ENCODE measurements around the gene RNPS1.
A peak's percentile ranks its signal among the peaks of the same experiment; 100 is the strongest.
"Not testable (repeated sequence)": the region's sequence is repeated elsewhere in the genome, so short reads cannot be mapped to it uniquely, and the experiment has no call there.

RNPS1 gene

GRCh38 chr16:2257726-2258125, 10.2 kb downstream of the RNPS1 start:
- DNase-seq (ENCODE audit: low spot score): no peak

GRCh38 chr16:2256531-2257140, 11.3 kb downstream of the RNPS1 start:
- no peak for DNase-seq (ENCODE audit: low spot score)

- no peak for DNase-seq (ENCODE audit: low spot score)
Observed at GRCh38 chr16:2253293-2253692, 14.6 kb downstream of the RNPS1 start.

GRCh38 chr16:2252806-2253148, 15.1 kb downstream of the RNPS1 start:
- no peak for DNase-seq (ENCODE audit: low spot score)

DNA sequence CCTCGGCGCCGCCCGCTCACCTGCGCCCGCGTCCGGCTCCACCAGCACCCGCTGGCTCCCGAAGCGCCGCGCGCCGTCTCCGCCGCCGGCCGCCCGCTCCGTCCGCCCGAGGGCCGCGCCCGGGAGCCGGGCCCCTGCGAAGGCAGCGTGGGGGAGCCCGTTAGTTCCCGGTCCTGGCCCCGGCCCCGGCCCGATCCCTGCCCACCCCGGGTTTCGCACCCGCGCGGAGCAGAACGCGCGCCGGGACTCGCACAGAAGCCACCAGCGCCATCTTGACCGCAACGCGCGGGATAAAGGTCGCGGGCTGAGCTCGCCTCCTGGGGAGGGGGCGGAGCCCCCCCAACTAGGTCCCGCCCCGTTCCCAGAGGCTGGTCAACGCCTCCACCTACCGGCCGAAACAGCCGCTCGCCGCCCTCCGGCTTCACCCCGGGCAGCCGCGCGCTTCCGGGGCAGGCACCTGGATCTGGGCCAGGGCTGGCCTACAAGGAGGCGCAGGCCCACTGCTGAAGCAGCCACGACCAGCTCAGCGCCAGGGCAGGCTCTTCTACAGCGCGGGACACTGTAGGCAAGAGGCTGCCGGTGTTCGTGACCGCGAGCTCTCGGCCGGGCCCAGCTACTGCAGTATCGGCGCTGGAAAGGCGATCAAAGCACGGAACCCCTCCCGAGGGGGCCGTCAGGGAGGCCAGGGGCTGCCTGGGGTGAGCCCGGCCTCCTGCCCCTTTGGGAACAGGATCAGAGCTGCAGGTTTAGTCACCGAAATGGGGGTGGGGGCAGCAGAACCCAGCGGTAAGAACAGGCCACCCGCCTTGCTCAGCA, 16.4 kb downstream of the RNPS1 start, which contains the start of gene ECI1:
Gene ECI1, minus strand, starts transcription at position 292 of the 816 bp plus-strand sequence. Its CDS starts 21 bp downstream, at position 271.
- peak; percentile 98 for DNase-seq (ENCODE audit: low spot score)

DNA sequence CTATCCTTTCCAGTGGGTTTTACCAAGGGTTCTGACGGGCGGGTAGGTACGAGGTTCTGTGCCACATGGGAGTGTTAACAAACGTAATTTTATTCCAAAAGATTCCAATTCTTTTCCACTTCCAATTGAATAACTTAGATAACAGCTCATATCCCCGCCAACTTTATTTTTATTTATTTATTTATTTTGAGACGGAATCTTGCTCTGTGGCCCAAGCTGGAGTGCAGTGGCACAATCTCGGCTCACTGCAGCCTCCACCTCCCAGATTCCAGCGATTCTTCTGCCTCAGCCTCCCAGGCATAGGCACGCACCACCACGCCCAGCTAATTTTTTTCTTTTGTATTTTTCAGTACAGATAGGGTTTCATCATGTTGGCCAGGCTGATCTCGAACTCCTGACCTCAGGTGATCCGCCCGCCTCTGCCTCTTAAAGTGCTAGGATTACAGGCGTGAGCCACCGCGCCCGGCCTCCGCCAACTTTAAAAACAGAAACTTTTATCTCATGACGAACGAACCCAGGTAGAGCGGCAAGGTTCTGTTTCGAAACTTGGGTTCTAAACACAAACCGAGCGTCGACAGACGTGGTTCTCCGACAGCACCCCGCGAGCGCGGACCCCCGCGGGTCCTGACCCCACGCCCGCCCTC, 17.2 kb downstream of the RNPS1 start:
- no peak for DNase-seq (ENCODE audit: low spot score)

- no peak for DNase-seq (ENCODE audit: low spot score)
Observed at GRCh38 chr16:2246301-2246885, 21.5 kb downstream of the RNPS1 start.

DNA sequence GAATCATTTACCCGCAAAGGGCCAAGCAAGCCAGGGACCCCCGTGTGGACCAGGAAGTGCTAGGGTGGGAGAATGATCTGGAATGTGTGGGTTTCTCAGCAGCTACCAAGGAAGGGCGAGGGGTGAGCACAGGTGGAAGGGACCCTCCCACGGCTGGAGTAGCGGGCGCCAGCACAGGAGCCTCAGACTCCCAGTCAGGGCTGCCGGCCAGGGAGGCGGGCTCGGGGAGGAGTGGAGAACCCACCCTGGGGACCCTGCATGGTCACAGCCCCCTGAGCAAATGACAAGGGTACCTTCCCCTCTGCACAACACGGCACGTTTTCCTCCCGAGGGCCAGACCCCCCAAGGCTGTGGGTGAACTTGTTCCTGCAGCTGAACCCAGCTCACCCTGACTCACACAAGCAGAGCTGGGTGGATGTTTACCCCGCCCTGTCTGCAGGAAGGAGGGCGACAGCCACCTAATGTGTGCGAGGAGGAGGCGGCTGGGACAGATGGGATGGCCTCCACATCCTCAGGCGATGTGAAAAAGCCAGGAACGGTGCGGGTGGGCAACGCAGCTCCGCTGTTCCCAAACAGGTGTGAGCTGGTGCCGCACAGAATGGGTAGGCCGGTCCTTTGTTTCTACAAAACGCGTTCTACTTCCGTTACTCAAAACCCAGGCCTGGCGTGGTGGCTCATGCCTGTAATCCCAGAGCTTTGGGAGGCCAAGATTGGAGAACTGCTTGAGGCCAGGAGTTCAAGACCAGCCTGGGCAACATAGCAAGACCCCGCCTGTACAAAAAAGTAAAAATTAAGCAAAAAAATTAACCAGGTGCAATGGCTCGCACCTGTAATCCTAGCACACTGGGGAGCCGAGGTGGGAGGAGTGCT, 22.8 kb downstream of the RNPS1 start:
- no peak for DNase-seq (ENCODE audit: low spot score)

- DNase-seq (ENCODE audit: low spot score): no peak
Observed at GRCh38 chr16:2244301-2244700, 23.6 kb downstream of the RNPS1 start.

DNA sequence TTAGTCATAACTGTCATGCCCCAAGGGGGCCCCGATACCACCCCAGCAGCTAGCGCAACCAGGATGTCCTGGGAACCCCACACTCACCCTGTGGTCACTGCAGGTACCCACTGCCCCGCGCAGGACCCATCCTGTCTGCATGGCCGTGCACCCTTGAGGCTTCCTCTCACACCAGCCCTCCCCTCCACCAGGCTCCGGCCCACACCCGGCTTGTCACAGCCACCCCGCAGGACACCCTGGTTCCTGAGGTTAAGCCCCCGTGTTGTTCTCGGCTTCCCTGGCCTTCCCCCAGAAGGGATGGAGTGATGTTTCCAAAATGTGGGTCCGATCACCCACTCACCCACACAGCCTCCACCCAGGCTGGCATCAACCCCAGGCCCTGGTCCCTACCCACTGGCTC, 24.1 kb downstream of the RNPS1 start:
- DNase-seq (ENCODE audit: low spot score): no peak

GRCh38 chr16:2243031-2243528, 24.8 kb downstream of the RNPS1 start:
- DNase-seq (ENCODE audit: low spot score): no peak

DNA sequence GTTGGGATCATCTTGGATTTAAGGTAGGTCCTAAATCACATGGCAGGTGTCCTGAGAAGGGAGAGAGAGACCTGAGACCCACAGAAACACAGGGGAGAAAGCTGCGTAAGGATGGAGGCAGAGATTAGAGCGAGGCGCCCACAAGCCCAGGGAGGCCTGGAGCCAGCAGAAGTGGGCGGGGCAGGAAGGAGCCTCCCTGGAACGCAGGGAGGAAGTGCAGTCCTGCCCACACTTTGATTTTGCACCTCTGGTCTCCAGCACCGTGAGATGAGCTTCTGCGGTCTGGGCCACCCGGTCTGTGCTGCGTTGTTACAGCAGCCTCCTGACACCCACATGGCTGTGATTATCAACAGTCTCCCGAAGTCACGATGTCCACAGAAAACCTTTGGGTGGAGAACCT, 25.3 kb downstream of the RNPS1 start:
- DNase-seq (ENCODE audit: low spot score): no peak

- not testable (repeated sequence) for DNase-seq (ENCODE audit: low spot score)
Observed at GRCh38 chr16:2240331-2240730, 27.6 kb downstream of the RNPS1 start.

DNA sequence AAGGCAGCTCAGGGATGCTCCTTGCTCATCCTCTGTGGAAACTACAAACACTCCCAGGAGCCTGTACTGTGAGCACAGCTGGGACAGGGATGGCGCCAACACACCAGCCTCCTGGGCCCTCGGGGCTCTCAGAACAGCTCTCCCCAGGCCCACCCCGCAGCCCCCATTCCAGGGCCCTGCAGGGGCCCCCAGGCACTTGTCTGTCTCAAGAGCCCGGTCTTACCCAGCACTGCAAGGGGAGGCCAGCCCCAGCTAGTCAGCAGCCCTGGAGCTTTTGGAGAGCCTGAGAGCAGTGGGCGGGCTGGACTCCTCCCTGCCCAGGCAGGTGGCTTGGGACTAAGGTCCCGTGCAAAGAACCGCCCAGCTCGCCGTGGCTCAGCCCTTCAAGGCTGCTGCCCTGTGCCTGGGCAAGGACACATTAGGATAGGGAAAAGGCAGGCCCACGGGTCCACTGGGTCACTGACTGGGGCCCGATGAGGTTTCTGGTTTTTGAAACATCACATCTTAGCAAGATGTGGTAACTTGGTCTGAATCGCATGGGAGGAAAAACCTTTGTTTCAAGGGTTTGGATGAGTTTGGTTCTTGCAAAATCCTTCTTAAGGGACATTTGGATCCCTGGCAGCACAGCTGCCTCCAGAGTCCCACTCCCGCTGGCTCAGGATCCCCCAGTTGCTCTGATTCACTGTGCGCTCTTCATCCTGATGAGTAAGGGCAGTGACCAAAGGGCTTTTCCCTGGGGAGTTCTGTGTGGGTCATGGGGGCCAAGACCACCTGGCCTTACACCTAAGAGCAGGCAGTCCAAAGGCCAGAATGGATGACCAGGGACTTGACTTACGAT, 28.9 kb downstream of the RNPS1 start:
- no peak for DNase-seq (ENCODE audit: low spot score)

GRCh38 chr16:2238150-2238837, 29.6 kb downstream of the RNPS1 start:
- DNase-seq (ENCODE audit: low spot score): no peak

DNA sequence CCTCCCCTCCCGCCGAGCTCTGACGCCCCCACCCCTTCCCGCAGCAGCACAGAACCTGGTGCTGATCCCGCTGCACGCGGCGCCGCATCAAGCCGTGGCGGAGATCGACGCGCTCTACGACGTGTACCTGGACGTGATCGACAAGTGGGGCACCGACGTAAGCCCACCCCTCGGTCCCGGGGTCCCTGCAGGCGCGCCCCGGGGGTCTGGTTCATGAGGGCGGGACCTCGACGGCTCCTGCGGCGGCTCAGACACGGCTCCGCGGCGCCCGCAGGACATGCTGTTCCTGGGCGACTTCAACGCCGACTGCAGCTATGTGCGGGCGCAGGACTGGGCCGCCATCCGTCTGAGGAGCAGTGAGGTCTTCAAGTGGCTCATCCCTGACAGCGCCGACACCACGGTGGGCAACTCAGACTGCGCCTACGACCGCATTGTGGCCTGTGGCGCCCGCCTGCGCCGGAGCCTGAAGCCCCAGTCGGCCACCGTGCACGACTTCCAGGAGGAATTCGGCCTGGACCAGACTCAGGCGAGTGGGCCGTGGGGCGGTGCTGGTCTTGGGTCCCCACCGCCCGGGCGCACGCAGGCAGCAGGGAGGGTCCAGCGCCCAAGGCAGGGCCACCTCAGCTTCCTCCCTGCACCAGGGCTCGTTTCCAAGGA, 30.3 kb downstream of the RNPS1 start:
- no peak for DNase-seq (ENCODE audit: low spot score)

- no peak for DNase-seq (ENCODE audit: low spot score)
Observed at GRCh38 chr16:2237102-2237482, 30.8 kb downstream of the RNPS1 start.

GRCh38 chr16:2236337-2237101, 31.4 kb downstream of the RNPS1 start, which contains the start of gene DNASE1L2:
DNASE1L2 (plus strand) TSS chr16:2236444; CDS start chr16:2236817, 373 bp downstream.
- no peak for DNase-seq (ENCODE audit: low spot score)

Measured in HuH-7.5 (cell line).